ENCODE results near the gene ARHGAP19.
"Not testable (repeated sequence)": the region's sequence is repeated elsewhere in the genome, so short reads cannot be mapped to it uniquely, and the experiment has no call there.

The ARHGAP19 gene

DNA sequence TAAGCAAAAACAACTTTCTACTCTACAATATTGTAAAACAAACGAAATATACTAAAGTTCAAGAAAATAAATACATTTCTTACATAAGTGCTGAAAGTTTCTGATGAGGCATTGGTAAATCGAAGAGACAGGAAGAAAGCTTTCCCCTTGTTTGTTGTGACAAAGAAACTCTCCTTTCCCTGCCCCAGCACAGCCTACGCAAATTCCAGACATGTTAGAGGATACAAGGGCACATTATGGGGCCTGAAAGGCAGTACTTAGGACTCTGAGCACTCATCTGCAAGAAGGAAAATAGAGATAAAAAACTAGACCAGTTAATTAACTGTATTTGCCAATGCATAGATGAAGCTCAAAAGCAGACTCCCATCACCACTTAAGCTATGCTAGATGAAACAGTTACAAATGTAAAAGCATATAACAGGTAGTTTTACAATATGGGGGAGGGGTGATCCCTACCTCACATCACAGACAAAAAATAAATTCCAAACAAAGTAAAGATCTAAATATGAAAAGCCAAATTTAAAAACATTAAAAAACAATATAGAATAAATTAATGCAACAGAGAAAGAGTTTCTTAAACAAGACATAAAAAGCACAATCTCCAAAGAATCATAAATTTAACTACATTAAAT is 21.8 kb downstream of the ARHGAP19 start:
- Histone ChIP-seq H3K4me3 (ENCODE audit: low read depth, low read length, poor library complexity, severe bottlenecking) (no peak overlapping the region), H3K9me3 (ENCODE audit: low read length) (no peaks in the 10 kb centered on the region), H4K20me1 (ENCODE audit: insufficient read depth, low read length) (no peaks in the 10 kb centered on the region), H3K9ac (ENCODE audit: low read length) (no peak overlapping the region), H2AFZ (ENCODE audit: low read length) (no peak overlapping the region), H3K27me3 (ENCODE audit: insufficient read depth, low read length) (no peaks in the 10 kb centered on the region), H3K4me2 (ENCODE audit: low read length) (no peak overlapping the region), H3K9me2 (ENCODE audit: low read depth, low read length) (no peaks in the 10 kb centered on the region), H3K36me3 (ENCODE audit: insufficient read depth, low read length) (no peaks in the 10 kb centered on the region; the same call in 1 of the 2 replicates), H3K4me1 (ENCODE audit: insufficient read depth, low read length, severe bottlenecking) (peaks cover 4% of the 10 kb centered on the region), H3K27ac (ENCODE audit: low read depth, low read length, poor library complexity, severe bottlenecking) (no peak overlapping the region), H3F3A (ENCODE audit: insufficient read depth, low read length) (no peaks in the 10 kb centered on the region), H3K79me2 (ENCODE audit: insufficient read depth, low read length) (0 out of 2 replicates have a peak, but pooled peaks cover 6% of the 10 kb centered on the region)
- TF ChIP-seq EZH2 (IDR thresholded peaks at IDR 0.05; ENCODE audit: borderline replicate concordance, low read length), result no peak
- TF ChIP-seq, protein P1, sequence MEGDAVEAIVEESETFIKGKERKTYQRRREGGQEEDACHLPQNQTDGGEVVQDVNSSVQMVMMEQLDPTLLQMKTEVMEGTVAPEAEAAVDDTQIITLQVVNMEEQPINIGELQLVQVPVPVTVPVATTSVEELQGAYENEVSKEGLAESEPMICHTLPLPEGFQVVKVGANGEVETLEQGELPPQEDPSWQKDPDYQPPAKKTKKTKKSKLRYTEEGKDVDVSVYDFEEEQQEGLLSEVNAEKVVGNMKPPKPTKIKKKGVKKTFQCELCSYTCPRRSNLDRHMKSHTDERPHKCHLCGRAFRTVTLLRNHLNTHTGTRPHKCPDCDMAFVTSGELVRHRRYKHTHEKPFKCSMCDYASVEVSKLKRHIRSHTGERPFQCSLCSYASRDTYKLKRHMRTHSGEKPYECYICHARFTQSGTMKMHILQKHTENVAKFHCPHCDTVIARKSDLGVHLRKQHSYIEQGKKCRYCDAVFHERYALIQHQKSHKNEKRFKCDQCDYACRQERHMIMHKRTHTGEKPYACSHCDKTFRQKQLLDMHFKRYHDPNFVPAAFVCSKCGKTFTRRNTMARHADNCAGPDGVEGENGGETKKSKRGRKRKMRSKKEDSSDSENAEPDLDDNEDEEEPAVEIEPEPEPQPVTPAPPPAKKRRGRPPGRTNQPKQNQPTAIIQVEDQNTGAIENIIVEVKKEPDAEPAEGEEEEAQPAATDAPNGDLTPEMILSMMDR (IDR thresholded peaks at IDR 0.05; ENCODE audit: low read length), result no peak

DNA sequence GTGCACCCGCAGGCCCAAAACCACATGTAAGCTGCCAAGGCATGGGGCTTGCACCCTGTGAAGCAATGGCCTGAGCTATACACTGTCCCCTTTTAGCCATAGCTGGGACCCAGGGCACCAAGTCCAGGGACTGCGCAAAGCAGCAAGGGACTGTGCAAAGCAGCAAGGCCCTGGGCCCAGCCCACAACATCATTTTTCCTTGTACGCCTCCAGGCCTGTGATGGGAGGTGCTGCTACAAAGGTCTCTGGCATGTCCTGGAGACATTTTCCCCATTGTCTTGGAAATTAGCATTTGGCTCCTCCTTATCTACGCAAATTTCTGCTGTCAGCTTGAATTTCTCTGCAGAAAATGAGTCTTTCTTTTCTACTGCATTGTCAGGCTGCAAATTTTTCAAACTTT is 24.8 kb downstream of the ARHGAP19 start:
- Histone ChIP-seq H3K9me3 (ENCODE audit: low read length) (no peaks in the 10 kb centered on the region), H3K27ac (ENCODE audit: low read depth, low read length, poor library complexity, severe bottlenecking) (no peak overlapping the region), H3F3A (ENCODE audit: insufficient read depth, low read length) (no peaks in the 10 kb centered on the region), H3K36me3 (ENCODE audit: insufficient read depth, low read length) (peaks cover 6% of the 10 kb centered on the region; the same call in 1 of the 2 replicates), H3K79me2 (ENCODE audit: insufficient read depth, low read length) (no peaks in the 10 kb centered on the region), H3K4me2 (ENCODE audit: low read length) (no peak overlapping the region), H4K20me1 (ENCODE audit: insufficient read depth, low read length) (no peaks in the 10 kb centered on the region), H2AFZ (ENCODE audit: low read length) (no peak overlapping the region), H3K27me3 (ENCODE audit: insufficient read depth, low read length) (no peaks in the 10 kb centered on the region), H3K9me2 (ENCODE audit: low read depth, low read length) (no peaks in the 10 kb centered on the region), H3K4me1 (ENCODE audit: insufficient read depth, low read length, severe bottlenecking) (no peaks in the 10 kb centered on the region), H3K4me3 (ENCODE audit: low read depth, low read length, poor library complexity, severe bottlenecking) (no peak overlapping the region), H3K9ac (ENCODE audit: low read length) (no peak overlapping the region)
- no peak for TF ChIP-seq EZH2 (IDR thresholded peaks at IDR 0.05; ENCODE audit: borderline replicate concordance, low read length)

DNA sequence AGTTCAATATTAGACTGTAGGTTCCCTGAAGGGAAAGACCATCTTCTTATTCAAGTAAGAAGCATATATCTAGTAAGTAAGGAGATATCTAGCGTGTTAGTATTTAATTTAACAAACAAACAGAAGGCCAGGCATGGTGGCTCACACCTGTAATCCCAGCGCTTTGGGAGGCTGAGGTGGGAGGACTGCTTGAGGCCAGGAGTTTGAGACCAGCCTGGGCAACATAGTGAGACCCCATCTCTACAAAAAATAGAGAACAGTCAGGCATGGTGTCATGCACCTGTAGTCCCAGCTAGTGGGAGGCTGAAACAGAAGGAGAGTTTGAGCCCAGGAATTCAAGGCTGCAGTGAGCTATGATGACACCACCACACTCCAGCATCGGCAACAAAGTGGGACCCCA is 27.3 kb downstream of the ARHGAP19 start:
- H3K4me3 ChIP-seq (ENCODE audit: low read depth, low read length, poor library complexity, severe bottlenecking); H3K27ac ChIP-seq (ENCODE audit: low read depth, low read length, poor library complexity, severe bottlenecking); H3K79me2 ChIP-seq (ENCODE audit: insufficient read depth, low read length); H3K36me3 ChIP-seq (ENCODE audit: insufficient read depth, low read length); H3K4me2 ChIP-seq (ENCODE audit: low read length); H3F3A ChIP-seq (ENCODE audit: insufficient read depth, low read length); H3K9me3 ChIP-seq (ENCODE audit: low read length); H3K9ac ChIP-seq (ENCODE audit: low read length); H3K9me2 ChIP-seq (ENCODE audit: low read depth, low read length); H3K4me1 ChIP-seq (ENCODE audit: insufficient read depth, low read length, severe bottlenecking); H3K27me3 ChIP-seq (ENCODE audit: insufficient read depth, low read length); H2AFZ ChIP-seq (ENCODE audit: low read length); H4K20me1 ChIP-seq (ENCODE audit: insufficient read depth, low read length): not testable (repeated sequence)

DNA sequence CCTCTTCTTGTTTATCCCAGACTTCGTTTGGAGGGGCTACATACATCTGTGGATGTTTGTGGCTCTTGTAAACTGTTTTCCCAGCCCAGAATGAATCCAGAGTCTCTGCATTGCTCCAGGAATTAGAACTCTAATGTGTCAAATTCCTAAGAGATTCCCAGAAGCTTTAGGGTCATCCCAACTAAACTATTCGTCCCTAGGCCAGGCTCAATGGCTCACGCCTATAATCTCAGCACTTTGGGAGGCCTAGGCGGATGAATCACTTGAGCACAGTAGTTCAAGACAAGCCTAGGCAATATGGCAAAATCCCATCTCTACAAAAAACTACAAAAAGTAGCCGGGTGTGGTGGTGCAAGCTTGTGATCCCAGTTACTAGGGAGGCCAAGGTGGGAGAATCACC is 28.5 kb downstream of the ARHGAP19 start:
- no peak overlapping the region for H3K9ac ChIP-seq (ENCODE audit: low read length)
- no peaks in the 10 kb centered on the region for H3K4me1 ChIP-seq (ENCODE audit: insufficient read depth, low read length, severe bottlenecking)
- H2AFZ ChIP-seq (ENCODE audit: low read length), result no peak overlapping the region
- H3F3A ChIP-seq (ENCODE audit: insufficient read depth, low read length), result no peaks in the 10 kb centered on the region
- no peak overlapping the region for H3K27ac ChIP-seq (ENCODE audit: low read depth, low read length, poor library complexity, severe bottlenecking)
- H3K4me2 ChIP-seq (ENCODE audit: low read length), result no peak overlapping the region
- peaks cover 10% of the 10 kb centered on the region for H3K36me3 ChIP-seq (ENCODE audit: insufficient read depth, low read length)
- no peaks in the 10 kb centered on the region for H3K27me3 ChIP-seq (ENCODE audit: insufficient read depth, low read length)
- H3K4me3 ChIP-seq (ENCODE audit: low read depth, low read length, poor library complexity, severe bottlenecking), result no peak overlapping the region
- TF ChIP-seq, protein P1 (IDR thresholded peaks at IDR 0.05; ENCODE audit: low read length), result no peak
- TF ChIP-seq EZH2 (IDR thresholded peaks at IDR 0.05; ENCODE audit: borderline replicate concordance, low read length), result no peak
- H3K9me2 ChIP-seq (ENCODE audit: low read depth, low read length), result no peaks in the 10 kb centered on the region
- no peaks in the 10 kb centered on the region for H3K79me2 ChIP-seq (ENCODE audit: insufficient read depth, low read length)
- no peaks in the 10 kb centered on the region for H4K20me1 ChIP-seq (ENCODE audit: insufficient read depth, low read length)
- no peaks in the 10 kb centered on the region for H3K9me3 ChIP-seq (ENCODE audit: low read length)
